ENCODE results near the gene PADI4. TPM values are rescaled to one million over a fixed set of nuclear protein-coding genes. Genes with fewer than 3 reads are reported as not detected.

The PADI4 gene
- total RNA-seq, 1 experiment from 2014 or later: not detected

- no peak for DNase-seq (ENCODE audit: low read depth)
- in situ Hi-C loops (cut with HindIII; ENCODE audit: low pct_unique_long_range_greater_than_20kb, low sequenced_read_pairs): no loop called here
These were observed 27.6 kb upstream of the PADI4 start for GRCh38 chr1:17280436-17280835.

- DNase-seq (ENCODE audit: low read depth): no peak
- in situ Hi-C loops (cut with HindIII; ENCODE audit: low pct_unique_long_range_greater_than_20kb, low sequenced_read_pairs): no loop called here
These were observed 27.1 kb upstream of the PADI4 start for GRCh38 chr1:17280894-17281293.

- in situ Hi-C loops (cut with HindIII; ENCODE audit: low pct_unique_long_range_greater_than_20kb, low sequenced_read_pairs): no loop called here
- DNase-seq (ENCODE audit: low read depth): no peak
These were observed 26.2 kb upstream of the PADI4 start for GRCh38 chr1:17281775-17282181.

GRCh38 chr1:17282836-17283235 is 25.2 kb upstream of the PADI4 start:
- in situ Hi-C loops (cut with HindIII; ENCODE audit: low pct_unique_long_range_greater_than_20kb, low sequenced_read_pairs): no loop called here
- no peak for DNase-seq (ENCODE audit: low read depth)

- no peak for DNase-seq (ENCODE audit: low read depth)
- in situ Hi-C loops (cut with HindIII; ENCODE audit: low pct_unique_long_range_greater_than_20kb, low sequenced_read_pairs): no loop called here
These were observed 21.4 kb upstream of the PADI4 start for GRCh38 chr1:17286646-17287045.

GRCh38 chr1:17287130-17287776 is 20.7 kb upstream of the PADI4 start:
- in situ Hi-C loops (cut with HindIII; ENCODE audit: low pct_unique_long_range_greater_than_20kb, low sequenced_read_pairs): no loop called here
- DNase-seq (ENCODE audit: low read depth): no peak

GRCh38 chr1:17289721-17290120 is 18.3 kb upstream of the PADI4 start:
- no peak for DNase-seq (ENCODE audit: low read depth)

GRCh38 chr1:17290553-17290952 is 17.4 kb upstream of the PADI4 start:
- no peak for DNase-seq (ENCODE audit: low read depth)
- in situ Hi-C loops (cut with HindIII; ENCODE audit: low pct_unique_long_range_greater_than_20kb, low sequenced_read_pairs): no loop called here

More at GRCh38 chr1:17289721-17290120, 18.3 kb upstream of the PADI4 start:
- in situ Hi-C loops (cut with HindIII; ENCODE audit: low pct_unique_long_range_greater_than_20kb, low sequenced_read_pairs): no loop called here

GRCh38 chr1:17292299-17293160 is 15.5 kb upstream of the PADI4 start:
- DNase-seq (ENCODE audit: low read depth): no peak
- in situ Hi-C loops (cut with HindIII; ENCODE audit: low pct_unique_long_range_greater_than_20kb, low sequenced_read_pairs): no loop called here

GRCh38 chr1:17293681-17294425 is 14.1 kb upstream of the PADI4 start:
- DNase-seq (ENCODE audit: low read depth): no peak

GRCh38 chr1:17295292-17295691 is 12.7 kb upstream of the PADI4 start:
- in situ Hi-C loops (cut with HindIII; ENCODE audit: low pct_unique_long_range_greater_than_20kb, low sequenced_read_pairs): no loop called here

More at GRCh38 chr1:17293681-17294425, 14.1 kb upstream of the PADI4 start:
- in situ Hi-C loops (cut with HindIII; ENCODE audit: low pct_unique_long_range_greater_than_20kb, low sequenced_read_pairs): no loop called here

GRCh38 chr1:17296086-17296485 is 11.9 kb upstream of the PADI4 start:
- no peak for DNase-seq (ENCODE audit: low read depth)
- in situ Hi-C loops (cut with HindIII; ENCODE audit: low pct_unique_long_range_greater_than_20kb, low sequenced_read_pairs): no loop called here

More at GRCh38 chr1:17295292-17295691, 12.7 kb upstream of the PADI4 start:
- DNase-seq (ENCODE audit: low read depth): no peak

- in situ Hi-C loops (cut with HindIII; ENCODE audit: low pct_unique_long_range_greater_than_20kb, low sequenced_read_pairs): no loop called here
- DNase-seq (ENCODE audit: low read depth): no peak
These were observed 10.0 kb upstream of the PADI4 start for GRCh38 chr1:17297991-17298390.

- in situ Hi-C loops (cut with HindIII; ENCODE audit: low pct_unique_long_range_greater_than_20kb, low sequenced_read_pairs): no loop called here
- peak; percentile 13 for DNase-seq (ENCODE audit: low read depth)
These were observed 6.2 kb upstream of the PADI4 start for GRCh38 chr1:17301767-17302166.

GRCh38 chr1:17304151-17304825 is 3.7 kb upstream of the PADI4 start:
- in situ Hi-C loops (cut with HindIII; ENCODE audit: low pct_unique_long_range_greater_than_20kb, low sequenced_read_pairs): no loop called here
- DNase-seq (ENCODE audit: low read depth): no peak

GRCh38 chr1:17304826-17305175 is 3.2 kb upstream of the PADI4 start:
- DNase-seq (ENCODE audit: low read depth): no peak
- in situ Hi-C loops (cut with HindIII; ENCODE audit: low pct_unique_long_range_greater_than_20kb, low sequenced_read_pairs): no loop called here

GRCh38 chr1:17305576-17306095 is 2.4 kb upstream of the PADI4 start:
- in situ Hi-C loops (cut with HindIII; ENCODE audit: low pct_unique_long_range_greater_than_20kb, low sequenced_read_pairs): no loop called here
- no peak for DNase-seq (ENCODE audit: low read depth)

- no peak for DNase-seq (ENCODE audit: low read depth)
- in situ Hi-C loops (cut with HindIII; ENCODE audit: low pct_unique_long_range_greater_than_20kb, low sequenced_read_pairs): no loop called here
These were observed 1.6 kb upstream of the PADI4 start for GRCh38 chr1:17306407-17306806.

Data from Caki2 (cell line).